H9 (cell line): ENCODE measurements around the gene MOV10L1. TPM values are rescaled to one million over a fixed set of nuclear protein-coding genes. Genes with fewer than 3 reads are reported as not detected.

Experiments
- DNase-seq: peaks from one replicate; pipeline ENCODE4 v3.0.0-alpha.2; 2017
- H2AFZ ChIP-seq: one replicate; pipeline ENCODE4 v1.6.1; 2013; ENCODE audit warnings: mild to moderate bottlenecking, low read length, control low read depth, moderate library complexity
- H2AK5ac ChIP-seq: 2 replicates; pipeline ENCODE4 v1.6.1; 2013; ENCODE audit warnings: low read length, control low read depth, mixed read lengths; ENCODE audit not compliant: insufficient read length
- H2BK120ac ChIP-seq: one replicate; pipeline ENCODE4 v1.6.1; 2013; ENCODE audit warnings: low read depth, mild to moderate bottlenecking, low read length, control low read depth, inconsistent platforms; ENCODE audit not compliant: poor library complexity, severe bottlenecking
- H2BK12ac ChIP-seq: 2 replicates; pipeline ENCODE4 v1.6.1; 2013; ENCODE audit warnings: low read length, control low read depth, mixed read lengths, low read depth; ENCODE audit not compliant: insufficient read length
- H2BK15ac ChIP-seq: 2 replicates; pipeline ENCODE4 v1.6.1; 2013; ENCODE audit warnings: low read depth, low read length, control low read depth
- H2BK20ac ChIP-seq: one replicate; pipeline ENCODE4 v1.6.1; 2013; ENCODE audit warnings: low read depth, mild to moderate bottlenecking, low read length, control low read depth, inconsistent platforms; ENCODE audit not compliant: poor library complexity, severe bottlenecking
- H2BK5ac ChIP-seq: 2 replicates; pipeline ENCODE4 v1.6.1; 2013; ENCODE audit warnings: low read length, control low read depth, mixed read lengths; ENCODE audit not compliant: insufficient read length
- H3K14ac ChIP-seq: 2 replicates; pipeline ENCODE4 v1.6.1; 2013; ENCODE audit warnings: low read length, control low read depth; ENCODE audit not compliant: insufficient read depth
- H3K18ac ChIP-seq: 2 replicates; pipeline ENCODE4 v1.6.1; 2013; ENCODE audit warnings: low read depth, mild to moderate bottlenecking, mixed read lengths, low read length, control low read depth; ENCODE audit not compliant: insufficient read length
- H3K23ac ChIP-seq: 2 replicates; pipeline ENCODE4 v1.6.1; 2013; ENCODE audit warnings: low read length, control low read depth, mixed read lengths, low read depth; ENCODE audit not compliant: insufficient read length
- H3K23me2 ChIP-seq: 2 replicates; pipeline ENCODE4 v1.6.1; 2013; ENCODE audit warnings: low read depth, mild to moderate bottlenecking, mixed read lengths, low read length, control low read depth; ENCODE audit not compliant: insufficient read length, poor library complexity, severe bottlenecking
- H3K27ac ChIP-seq: 2 replicates; pipeline ENCODE4 v1.5.1; 2013; ENCODE audit warnings: low read length, control low read depth, mixed read lengths, low read depth; ENCODE audit not compliant: insufficient read length
- H3K27me3 ChIP-seq: 2 replicates; pipeline ENCODE4 v1.6.1; 2013; ENCODE audit warnings: low read length, control low read depth, inconsistent platforms; ENCODE audit not compliant: insufficient read depth
- H3K4ac ChIP-seq: 2 replicates; pipeline ENCODE4 v1.6.1; 2013; ENCODE audit warnings: low read depth, mild to moderate bottlenecking, control low read depth, inconsistent platforms, low read length, moderate library complexity
- H3K4me1 ChIP-seq: 2 replicates; pipeline ENCODE4 v1.6.1; 2013; ENCODE audit warnings: low read length, control low read depth, inconsistent platforms; ENCODE audit not compliant: insufficient read depth
- H3K4me2 ChIP-seq: 2 replicates; pipeline ENCODE4 v1.6.1; 2013; ENCODE audit warnings: low read length, control low read depth, mixed read lengths; ENCODE audit not compliant: insufficient read length, insufficient read depth
- H3K56ac ChIP-seq: 2 replicates; pipeline ENCODE4 v1.6.1; 2013; ENCODE audit warnings: low read depth, mild to moderate bottlenecking, mixed read lengths, low read length, control low read depth; ENCODE audit not compliant: insufficient read length
- H3K79me1 ChIP-seq: 2 replicates; pipeline ENCODE4 v1.6.1; 2013; ENCODE audit warnings: low read depth, mild to moderate bottlenecking, moderate library complexity, low read length, control low read depth, inconsistent platforms; ENCODE audit not compliant: insufficient read depth, poor library complexity, severe bottlenecking
- H3K79me2 ChIP-seq: 2 replicates; pipeline ENCODE4 v1.6.1; 2013; ENCODE audit warnings: low read length, control low read depth, inconsistent platforms; ENCODE audit not compliant: insufficient read depth
- H3K9ac ChIP-seq: 2 replicates; pipeline ENCODE4 v1.6.1; 2013; ENCODE audit warnings: low read length, control low read depth, mixed read lengths; ENCODE audit not compliant: insufficient read length; ENCODE audit errors: extremely low read depth
- H3K9me3 ChIP-seq: one replicate; pipeline ENCODE4 v1.6.1; 2013; ENCODE audit warnings: low read depth, low read length, inconsistent platforms; ENCODE audit not compliant: control insufficient read depth
- H3T11ph ChIP-seq: one replicate; pipeline ENCODE4 v1.6.1; 2013; ENCODE audit warnings: mild to moderate bottlenecking, low read length, control low read depth, inconsistent platforms
- H4K20me1 ChIP-seq: one replicate; pipeline ENCODE4 v1.6.1; 2013; ENCODE audit not compliant: control insufficient read depth, insufficient read length, insufficient read depth
- H4K5ac ChIP-seq: 2 replicates; pipeline ENCODE4 v1.6.1; 2013; ENCODE audit warnings: low read depth, mild to moderate bottlenecking, mixed read lengths, low read length, control low read depth; ENCODE audit not compliant: insufficient read length
- H4K8ac ChIP-seq: replicated peaks from 2 replicates; pipeline ENCODE4 v1.6.1; 2013; ENCODE audit warnings: low read length, control low read depth, mixed read lengths, low read depth; ENCODE audit not compliant: insufficient read length
- H4K91ac ChIP-seq: 2 replicates; pipeline ENCODE4 v1.6.1; 2013; ENCODE audit warnings: low read depth, mild to moderate bottlenecking, moderate library complexity, mixed read lengths, low read length, control low read depth; ENCODE audit not compliant: insufficient read length
- H3K27ac Mint-ChIP-seq, 3 experiments: 2 replicates in 2 of 3; 3 replicates in 1 of 3; pipeline ENCODE4 v1.8.0; 2020 to 2021; ENCODE audit warnings: mixed read lengths in 3 of 3, mild to moderate bottlenecking in 1 of 3, moderate library complexity in 1 of 3
- H3K27me3 Mint-ChIP-seq: 2 replicates; pipeline ENCODE4 v1.8.0; 2021; ENCODE audit warnings: low read depth, mild to moderate bottlenecking, moderate library complexity, mixed read lengths
- H3K36me3 Mint-ChIP-seq, 3 experiments: 2 replicates in 2 of 3; 3 replicates in 1 of 3; pipeline ENCODE4 v1.8.0; 2020 to 2021; ENCODE audit warnings: low read depth in 3 of 3, mixed read lengths in 3 of 3; ENCODE audit not compliant: insufficient read depth in 1 of 3
- H3K4me1 Mint-ChIP-seq, 2 experiments: 2 replicates each; pipeline ENCODE4 v1.8.0; 2020; ENCODE audit warnings: mixed read lengths in 2 of 2
- H3K4me3 Mint-ChIP-seq, 2 experiments: 2 replicates in 1 of 2; 3 replicates in 1 of 2; pipeline ENCODE4 v1.8.0; 2020 to 2021; ENCODE audit warnings: mild to moderate bottlenecking in 2 of 2, mixed read lengths in 2 of 2, moderate library complexity in 1 of 2
- H3K9me3 Mint-ChIP-seq, 2 experiments: 2 replicates in 1 of 2; 3 replicates in 1 of 2; pipeline ENCODE4 v1.8.0; 2020; ENCODE audit warnings: mild to moderate bottlenecking in 2 of 2, mixed read lengths in 2 of 2, moderate library complexity in 1 of 2
- CTCF ChIP-seq: fragments of 200-600 bp; sonication (generic); conservative IDR thresholded peaks from 3 replicates; pipeline ENCODE4 v1.8.0; 2021; ENCODE audit warnings: antibody characterized with exemption, mild to moderate bottlenecking
- WGBS: extraction: QIAGEN DNeasy Blood & Tissue Kit; methylation state at CpG from one replicate; pipeline ENCODE4 v1.1.7; 2013; ENCODE audit warnings: missing lambda C conversion rate, low lambda C conversion rate, mixed read lengths; ENCODE audit not compliant: insufficient read length; ENCODE audit errors: extremely low coverage; 5-methylcytosine and 5-hydroxymethylcytosine counted together
- total RNA-seq: library from RNA; stranded (reverse); gene quantifications from 2 replicates; pipeline ENCODE4 v1.2.1, GENCODE V29; 2021

Gene MOV10L1
- total RNA-seq, 1 experiment from 2014 or later, result not detected

DNA sequence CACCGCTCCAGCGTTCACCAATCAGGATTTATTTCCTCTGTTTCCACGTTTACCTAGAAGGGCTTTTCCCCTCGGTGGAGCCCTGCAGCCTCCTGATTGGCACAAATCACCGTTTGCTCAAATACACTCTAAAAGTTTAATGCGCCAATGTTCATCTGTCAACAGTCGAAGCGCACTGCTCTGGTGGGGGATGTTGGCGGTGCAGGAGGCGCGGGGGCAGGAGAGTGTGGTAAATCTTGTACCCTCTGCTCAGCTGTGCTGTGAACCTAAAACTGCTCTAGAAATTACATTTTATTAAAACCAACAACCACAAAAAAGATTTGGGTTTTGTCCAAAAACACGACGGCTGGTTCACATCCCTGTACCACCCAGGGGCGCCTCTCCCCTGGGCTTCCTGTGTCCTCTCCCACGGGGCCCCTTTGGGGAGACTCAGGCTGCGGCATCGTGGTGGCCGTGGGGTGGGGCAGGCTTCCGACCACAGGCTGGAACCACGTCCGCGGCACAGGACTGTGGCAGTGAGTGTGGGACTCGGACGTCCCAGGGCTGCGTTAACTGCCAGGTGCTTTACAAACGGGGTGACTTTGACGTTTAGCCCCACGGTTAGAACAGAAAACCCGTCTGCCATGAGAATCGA is 45.2 kb upstream of the MOV10L1 start:
- no peak overlapping the region for H3K14ac ChIP-seq
- no peak overlapping the region for H3K4me3 Mint-ChIP-seq
- H4K91ac ChIP-seq, result no peak overlapping the region
- DNase-seq, result no peak
- H3K9me3 ChIP-seq, result no peaks in the 10 kb centered on the region
- H2BK12ac ChIP-seq, result no peak overlapping the region
- H3K4me2 ChIP-seq, result no peak overlapping the region
- no peak overlapping the region for H2BK15ac ChIP-seq
- H3K27me3 ChIP-seq, result no peaks in the 10 kb centered on the region
- H3K9ac ChIP-seq, result no peak overlapping the region
- H4K8ac ChIP-seq, result no peak overlapping the region
- H2BK5ac ChIP-seq, result no peak overlapping the region
- no peak overlapping the region for H3K18ac ChIP-seq
- H3K27ac Mint-ChIP-seq, result no peak overlapping the region
- no peak overlapping the region for H2BK120ac ChIP-seq
- no CpG with 5 or more reads among the region's 30 CpGs for WGBS
- no peak overlapping the region for H2BK20ac ChIP-seq
- H3T11ph ChIP-seq, result no peak overlapping the region
- H4K20me1 ChIP-seq, result no peaks in the 10 kb centered on the region
- no peak overlapping the region for H3K27ac ChIP-seq
- H3K27me3 Mint-ChIP-seq, result 0 out of 2 replicates have a peak, but pooled peaks cover 4% of the 10 kb centered on the region
- H2AK5ac ChIP-seq, result no peak overlapping the region
- no peaks in the 10 kb centered on the region for H3K36me3 Mint-ChIP-seq
- no peak for TF ChIP-seq CTCF
- H3K4ac ChIP-seq, result no peak overlapping the region
- H3K9me3 Mint-ChIP-seq, result peaks cover 0 to under 1% of the 10 kb centered on the region in 2 experiments; a peak in 2 of 5 replicates
- no peak overlapping the region for H3K23ac ChIP-seq
- H3K79me2 ChIP-seq, result no peaks in the 10 kb centered on the region
- no peaks in the 10 kb centered on the region for H3K4me1 ChIP-seq
- H4K5ac ChIP-seq, result no peak overlapping the region
- H3K23me2 ChIP-seq, result no peaks in the 10 kb centered on the region
- no peaks in the 10 kb centered on the region for H3K4me1 Mint-ChIP-seq
- no peaks in the 10 kb centered on the region for H3K79me1 ChIP-seq
- no peak overlapping the region for H3K56ac ChIP-seq
- no peak overlapping the region for H2AFZ ChIP-seq
